Sigmoid colon (tissue), 7 donors: Measurements from ENCODE around the gene ERGIC3. TPM values are rescaled to one million over a fixed set of nuclear protein-coding genes. Genes with fewer than 3 reads are reported as not detected.

ENCODE experiments used
- DNase-seq: peaks from one replicate; pipeline ENCODE4 v3.0.0-alpha.2; 2019
- H3K27ac ChIP-seq, 4 donors: fragments of 200-600 bp; sonication (generic); one replicate each; pipeline ENCODE4 v1.5.1; 2016 to 2019; ENCODE audit warnings: mild to moderate bottlenecking in 1 of 4
- H3K27me3 ChIP-seq, 3 donors: fragments of 200-600 bp; sonication (generic); one replicate each; pipeline ENCODE4 v1.5.1; 2019; ENCODE audit warnings: mild to moderate bottlenecking in 1 of 3
- H3K36me3 ChIP-seq, 4 donors: fragments of 200-600 bp; sonication (generic); one replicate each; pipeline ENCODE4 v1.5.1; 2016 to 2019
- H3K4me1 ChIP-seq, 4 donors: fragments of 200-600 bp; sonication (generic); one replicate each; pipeline ENCODE4 v1.5.1; 2017 to 2019
- H3K4me3 ChIP-seq, 4 donors: fragments of 200-600 bp; sonication (generic); one replicate each; pipeline ENCODE4 v1.5.1; 2017 to 2019; ENCODE audit warnings: mild to moderate bottlenecking in 2 of 4, moderate library complexity in 1 of 4
- H3K9me3 ChIP-seq, 4 donors: fragments of 200-600 bp in 3 of 4; sonication (generic) in 3 of 4; one replicate each; pipeline versions ENCODE4 v1.5.1 to v1.6.1; 2013 to 2019
- EP300 ChIP-seq, 4 donors: sonication (generic); formaldehyde crosslinking; IDR thresholded peaks; one replicate each; pipeline ENCODE4 v1.6.1; 2017; ENCODE audit warnings: antibody characterized with exemption in 4 of 4
- POLR2A ChIP-seq, 2 donors: fragments of 450-650 bp; IDR thresholded peaks; one replicate each; pipeline ENCODE4 v1.6.1; 2016; ENCODE audit warnings: antibody characterized with exemption in 2 of 2, mild to moderate bottlenecking in 2 of 2, moderate library complexity in 2 of 2
- POLR2AphosphoS5 ChIP-seq, 4 donors: sonication (generic); formaldehyde crosslinking; IDR thresholded peaks; one replicate each; pipeline ENCODE4 v1.6.1; 2017; ENCODE audit warnings: antibody characterized with exemption in 4 of 4
- WGBS, 2 donors: extraction: QIAGEN DNeasy Blood & Tissue Kit; methylation state at CpG; one replicate each; pipeline ENCODE4 v1.1.7; 2013; 5-methylcytosine and 5-hydroxymethylcytosine counted together
- intact Hi-C: fragments of 100-400 bp; cut with DNase I; formaldehyde crosslinking; loops from one replicate; pipeline ENCODE4 v1.15.1; 2023
- polyA plus RNA-seq, 3 donors: library from polyadenylated mRNA; stranded (reverse); fragments of 200-250 nt; gene quantifications; one replicate each; pipeline ENCODE4 v1.2.3, GENCODE V29; 2013
- total RNA-seq, 4 donors: library from RNA; depleted of rRNA; stranded (reverse); fragments of >200 nt; gene quantifications; one replicate each; pipeline ENCODE4 v1.1.0, GENCODE V29; 2016
- TF ChIP-seq, protein P1 (sequence below), 4 experiments: fragments of 450-650 bp in 3 of 4; fragments of 200-600 bp in 1 of 4; IDR thresholded peaks; one replicate each; pipeline ENCODE4 v1.5.1; 2016 to 2019; ENCODE audit warnings: antibody characterized with exemption in 4 of 4, mild to moderate bottlenecking in 3 of 4, moderate library complexity in 2 of 4
- donor health status: healthy with polysubstance abuse.
- donor health status: Bipolar disorder and iron deficiency.
- donor health status: healthy.

Gene ERGIC3
- total and polyA plus RNA-seq, 7 donors = 113 to 230 (median 184) TPM

DNA sequence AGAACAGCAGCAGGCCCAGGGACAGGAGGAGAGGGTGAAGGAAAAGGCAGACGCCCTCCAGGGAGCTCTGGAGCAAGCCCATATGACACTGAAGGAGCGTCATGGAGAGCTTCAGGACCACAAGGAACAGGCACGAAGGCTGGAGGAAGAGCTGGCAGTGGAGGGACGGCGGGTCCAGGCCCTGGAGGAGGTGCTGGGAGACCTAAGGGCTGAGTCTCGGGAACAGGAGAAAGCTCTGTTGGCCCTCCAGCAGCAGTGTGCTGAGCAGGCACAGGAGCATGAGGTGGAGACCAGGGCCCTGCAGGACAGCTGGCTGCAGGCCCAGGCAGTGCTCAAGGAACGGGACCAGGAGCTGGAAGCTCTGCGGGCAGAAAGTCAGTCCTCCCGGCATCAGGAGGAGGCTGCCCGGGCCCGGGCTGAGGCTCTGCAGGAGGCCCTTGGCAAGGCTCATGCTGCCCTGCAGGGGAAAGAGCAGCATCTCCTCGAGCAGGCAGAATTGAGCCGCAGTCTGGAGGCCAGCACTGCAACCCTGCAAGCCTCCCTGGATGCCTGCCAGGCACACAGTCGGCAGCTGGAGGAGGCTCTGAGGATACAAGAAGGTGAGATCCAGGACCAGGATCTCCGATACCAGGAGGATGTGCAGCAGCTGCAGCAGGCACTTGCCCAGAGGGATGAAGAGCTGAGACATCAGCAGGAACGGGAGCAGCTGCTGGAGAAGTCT, 37.9 kb upstream of the ERGIC3 start:
- Histone ChIP-seq H3K9me3 (no peaks in the 10 kb centered on the region), H3K36me3 (peaks cover 12 to 88% (median 40%) of the 10 kb centered on the region in 4 donors), H3K27ac (no peak overlapping the region), H3K4me3 (no peak overlapping the region), H3K4me1 (peaks cover 0 to 16% (median 10%) of the 10 kb centered on the region in 4 donors), H3K27me3 (no peaks in the 10 kb centered on the region)
- DNase-seq = peak; percentile 81
- intact Hi-C loops = no loop called here
- 90 to 92% methylated on average over 16 of the region's 16 CpGs for WGBS, 2 donors
- TF ChIP-seq, protein P1, sequence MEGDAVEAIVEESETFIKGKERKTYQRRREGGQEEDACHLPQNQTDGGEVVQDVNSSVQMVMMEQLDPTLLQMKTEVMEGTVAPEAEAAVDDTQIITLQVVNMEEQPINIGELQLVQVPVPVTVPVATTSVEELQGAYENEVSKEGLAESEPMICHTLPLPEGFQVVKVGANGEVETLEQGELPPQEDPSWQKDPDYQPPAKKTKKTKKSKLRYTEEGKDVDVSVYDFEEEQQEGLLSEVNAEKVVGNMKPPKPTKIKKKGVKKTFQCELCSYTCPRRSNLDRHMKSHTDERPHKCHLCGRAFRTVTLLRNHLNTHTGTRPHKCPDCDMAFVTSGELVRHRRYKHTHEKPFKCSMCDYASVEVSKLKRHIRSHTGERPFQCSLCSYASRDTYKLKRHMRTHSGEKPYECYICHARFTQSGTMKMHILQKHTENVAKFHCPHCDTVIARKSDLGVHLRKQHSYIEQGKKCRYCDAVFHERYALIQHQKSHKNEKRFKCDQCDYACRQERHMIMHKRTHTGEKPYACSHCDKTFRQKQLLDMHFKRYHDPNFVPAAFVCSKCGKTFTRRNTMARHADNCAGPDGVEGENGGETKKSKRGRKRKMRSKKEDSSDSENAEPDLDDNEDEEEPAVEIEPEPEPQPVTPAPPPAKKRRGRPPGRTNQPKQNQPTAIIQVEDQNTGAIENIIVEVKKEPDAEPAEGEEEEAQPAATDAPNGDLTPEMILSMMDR (IDR thresholded peaks at IDR 0.05) = no peak
- TF ChIP-seq POLR2AphosphoS5 (IDR thresholded peaks at IDR 0.05) (no peak), POLR2A (IDR thresholded peaks at IDR 0.05) (no peak), EP300 (IDR thresholded peaks at IDR 0.05) (no peak)

DNA sequence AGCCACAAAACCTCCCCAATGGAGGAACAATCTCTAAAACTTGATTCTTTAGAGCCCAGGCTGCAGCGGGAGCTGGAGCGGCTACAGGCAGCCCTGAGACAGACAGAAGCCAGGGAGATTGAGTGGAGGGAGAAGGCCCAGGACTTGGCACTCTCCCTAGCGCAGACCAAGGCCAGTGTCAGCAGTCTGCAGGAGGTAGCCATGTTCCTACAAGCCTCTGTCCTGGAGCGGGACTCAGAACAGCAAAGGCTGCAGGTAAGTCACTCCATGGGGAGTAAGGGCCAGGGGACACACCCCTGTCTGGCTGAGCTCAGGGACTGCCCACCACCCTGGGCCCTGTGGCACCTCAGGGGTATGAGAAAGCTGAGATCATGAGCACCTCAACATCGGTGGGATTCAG, 37.1 kb upstream of the ERGIC3 start:
- peaks cover 0 to 16% (median 10%) of the 10 kb centered on the region in 4 donors for H3K4me1 ChIP-seq
- TF ChIP-seq EP300 (IDR thresholded peaks at IDR 0.05) (no peak), POLR2AphosphoS5 (IDR thresholded peaks at IDR 0.05) (no peak), POLR2A (IDR thresholded peaks at IDR 0.05) (no peak)
- TF ChIP-seq, protein P1 (IDR thresholded peaks at IDR 0.05) = no peak
- WGBS, 2 donors = 97 to 98% methylated on average over 5 of the region's 5 CpGs
- peaks cover 14 to 88% (median 43%) of the 10 kb centered on the region in 4 donors for H3K36me3 ChIP-seq
- no peak overlapping the region for H3K4me3 ChIP-seq
- H3K27me3 ChIP-seq = no peaks in the 10 kb centered on the region
- DNase-seq = no peak
- H3K27ac ChIP-seq = no peak overlapping the region
- intact Hi-C loops = no loop called here
- H3K9me3 ChIP-seq = no peaks in the 10 kb centered on the region

DNA sequence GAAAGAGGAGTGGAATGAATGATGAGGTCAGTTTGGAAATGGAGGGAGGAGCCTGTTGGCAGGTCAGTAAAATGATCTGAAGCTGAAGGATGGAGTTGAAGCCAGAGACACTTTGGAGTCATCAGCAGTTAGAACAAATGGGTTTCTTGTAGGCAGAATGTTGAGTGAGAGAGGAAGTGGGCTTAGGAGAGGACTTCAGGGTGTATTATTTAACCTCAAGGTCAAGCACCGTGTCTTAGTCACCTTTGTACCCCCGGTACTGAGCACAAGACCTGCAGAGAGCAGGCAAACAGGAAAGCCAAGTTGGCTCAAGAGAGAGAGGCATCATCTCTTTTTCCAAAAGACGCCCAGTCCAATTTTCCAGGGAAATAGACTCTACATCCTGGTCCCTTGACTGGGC, 35.7 kb upstream of the ERGIC3 start:
- no peak for TF ChIP-seq EP300 (IDR thresholded peaks at IDR 0.05)
- TF ChIP-seq, protein P1 (IDR thresholded peaks at IDR 0.05) = no peak
- TF ChIP-seq POLR2AphosphoS5 (IDR thresholded peaks at IDR 0.05) = no peak
- no peak for TF ChIP-seq POLR2A (IDR thresholded peaks at IDR 0.05)
- DNase-seq = no peak
- H3K9me3 ChIP-seq = no peaks in the 10 kb centered on the region
- H3K27ac ChIP-seq = no peak overlapping the region
- H3K36me3 ChIP-seq = peaks cover 17 to 88% (median 40%) of the 10 kb centered on the region in 4 donors
- no peaks in the 10 kb centered on the region for H3K27me3 ChIP-seq
- WGBS, 2 donors = 69 to 76% methylated on average over 3 of the region's 3 CpGs
- intact Hi-C loops = no loop called here
- H3K4me3 ChIP-seq = no peak overlapping the region
- H3K4me1 ChIP-seq = peaks cover 0 to 16% (median 10%) of the 10 kb centered on the region in 4 donors

DNA sequence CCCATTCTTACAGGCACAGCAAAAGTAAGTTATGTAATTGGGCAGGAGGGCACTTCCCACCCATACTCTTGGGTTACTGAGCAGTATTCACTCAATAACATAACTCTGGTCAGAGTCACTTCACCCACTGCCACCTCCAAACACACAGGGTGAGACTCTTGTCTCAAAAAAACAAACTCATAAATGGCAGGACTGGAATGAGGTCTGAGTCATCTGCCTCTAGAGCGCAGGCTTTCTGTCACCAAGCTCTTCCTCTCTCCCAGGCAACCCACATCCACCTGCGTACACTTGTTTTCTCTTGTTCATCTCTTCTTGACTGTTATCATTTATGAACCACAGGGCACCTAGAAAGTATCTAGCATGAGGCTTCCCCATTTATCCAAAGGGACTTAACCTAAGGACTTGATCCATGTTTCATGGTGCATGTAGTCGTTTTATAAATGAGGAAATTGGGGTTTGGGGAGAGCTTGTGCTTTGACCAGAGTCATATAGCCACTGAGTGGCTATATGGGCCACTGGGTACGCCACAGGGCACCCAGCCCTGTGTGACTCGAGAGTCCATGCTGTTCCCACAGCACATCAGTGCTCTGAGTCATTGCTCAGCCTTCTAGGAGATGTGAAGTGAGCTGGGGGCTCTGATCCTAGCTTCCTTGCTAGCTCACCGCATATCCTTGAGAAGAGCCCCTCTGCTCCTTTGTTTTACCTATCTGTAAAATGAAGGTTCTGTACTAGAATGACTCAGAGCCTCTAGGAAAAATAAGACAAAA, 34.8 kb upstream of the ERGIC3 start:
- TF ChIP-seq POLR2A (IDR thresholded peaks at IDR 0.05) (no peak), POLR2AphosphoS5 (IDR thresholded peaks at IDR 0.05) (no peak), EP300 (IDR thresholded peaks at IDR 0.05) (no peak)
- TF ChIP-seq, protein P1 (IDR thresholded peaks at IDR 0.05) = no peak
- DNase-seq = no peak
- Histone ChIP-seq H3K27me3 (no peaks in the 10 kb centered on the region), H3K36me3 (peaks cover 12 to 88% (median 42%) of the 10 kb centered on the region in 4 donors), H3K9me3 (no peaks in the 10 kb centered on the region), H3K4me3 (no peak overlapping the region), H3K4me1 (peaks cover 0 to 16% (median 10%) of the 10 kb centered on the region in 4 donors), H3K27ac (no peak overlapping the region)
- intact Hi-C loops = no loop called here
- WGBS, 2 donors = 83 to 86% methylated on average over 6 of the region's 6 CpGs
